HFFc6 (cell line): ENCODE measurements around the gene GLI3. TPM values are rescaled to one million over a fixed set of nuclear protein-coding genes. Genes with fewer than 3 reads are reported as not detected.

Source experiments
- DNase-seq: peaks from one replicate; pipeline ENCODE4 v3.0.0-alpha.2; 2018
- H3K27ac Mint-ChIP-seq: 2 replicates; pipeline ENCODE4 v1.8.0; 2020; ENCODE audit warnings: mild to moderate bottlenecking, mixed read lengths
- H3K27me3 Mint-ChIP-seq: 2 replicates; pipeline ENCODE4 v1.8.0; 2021; ENCODE audit warnings: mild to moderate bottlenecking, moderate library complexity, mixed read lengths; ENCODE audit not compliant: insufficient read depth
- H3K36me3 Mint-ChIP-seq: 2 replicates; pipeline ENCODE4 v1.8.0; 2021; ENCODE audit warnings: low read depth, mixed read lengths
- H3K4me1 Mint-ChIP-seq: 2 replicates; pipeline ENCODE4 v1.8.0; 2020; ENCODE audit warnings: low read depth, mixed read lengths
- H3K4me3 Mint-ChIP-seq: 2 replicates; pipeline ENCODE4 v1.8.0; 2020; ENCODE audit warnings: mild to moderate bottlenecking, moderate library complexity, mixed read lengths
- H3K9me3 Mint-ChIP-seq: 2 replicates; pipeline ENCODE4 v1.8.0; 2020; ENCODE audit warnings: mild to moderate bottlenecking, mixed read lengths
- CTCF ChIP-seq: fragments of 200-600 bp; sonication (generic); IDR thresholded peaks from 2 replicates; pipeline ENCODE4 v1.5.0; 2021; ENCODE audit warnings: antibody characterized with exemption, mild to moderate bottlenecking
- total RNA-seq, 6 experiments: library from RNA; stranded (reverse); fragmentation: NEBNext Ultra II Directional; extraction: Animal tissue kit (Norgen Biotek cat#: 25700); gene quantifications; 2 replicates in 1 of 6; 3 replicates in 5 of 6; pipeline ENCODE4 v1.2.3, GENCODE V29; 2021

GLI3 gene
- total RNA-seq, 6 experiments from 2014 or later, result 12.5 to 23.0 (median 21.7) TPM

- no peak for DNase-seq
- H3K36me3 Mint-ChIP-seq, result peaks cover 9% of the 10 kb centered on the region; the same call in 1 of the 2 replicates
- H3K9me3 Mint-ChIP-seq, result no peaks in the 10 kb centered on the region
- no peaks in the 10 kb centered on the region for H3K27me3 Mint-ChIP-seq
- TF ChIP-seq CTCF, result no peak
- H3K27ac Mint-ChIP-seq, result no peak overlapping the region
- peaks cover 31% of the 10 kb centered on the region for H3K4me1 Mint-ChIP-seq
- no peak overlapping the region for H3K4me3 Mint-ChIP-seq
Observed at GRCh38 chr7:42108803-42109528, 128.0 kb downstream of the GLI3 start.

- peaks cover 39% of the 10 kb centered on the region for H3K4me1 Mint-ChIP-seq
- no peaks in the 10 kb centered on the region for H3K9me3 Mint-ChIP-seq
- no peaks in the 10 kb centered on the region for H3K27me3 Mint-ChIP-seq
- peak overlapping the region; percentile 11; the same call in 1 of the 2 replicates for H3K4me3 Mint-ChIP-seq
- peaks cover 11% of the 10 kb centered on the region; the same call in 1 of the 2 replicates for H3K36me3 Mint-ChIP-seq
- no peak for TF ChIP-seq CTCF
- DNase-seq, result no peak
- H3K27ac Mint-ChIP-seq, result peak overlapping the region; percentile 59; the same call in 1 of the 2 replicates
Observed at GRCh38 chr7:42107484-42108240, 129.3 kb downstream of the GLI3 start.

- TF ChIP-seq CTCF, result no peak
- H3K36me3 Mint-ChIP-seq, result peaks cover 11% of the 10 kb centered on the region; the same call in 1 of the 2 replicates
- H3K4me1 Mint-ChIP-seq, result peaks cover 39% of the 10 kb centered on the region
- H3K4me3 Mint-ChIP-seq, result no peak overlapping the region
- no peaks in the 10 kb centered on the region for H3K9me3 Mint-ChIP-seq
- DNase-seq, result no peak
- no peaks in the 10 kb centered on the region for H3K27me3 Mint-ChIP-seq
- H3K27ac Mint-ChIP-seq, result no peak overlapping the region; the same call in 1 of the 2 replicates
Observed at GRCh38 chr7:42106562-42106961, 130.4 kb downstream of the GLI3 start.

- Mint-ChIP-seq H3K27ac (no peak overlapping the region; the same call in 1 of the 2 replicates), H3K4me3 (no peak overlapping the region), H3K27me3 (no peaks in the 10 kb centered on the region), H3K36me3 (peaks cover 11% of the 10 kb centered on the region; the same call in 1 of the 2 replicates), H3K9me3 (no peaks in the 10 kb centered on the region), H3K4me1 (peaks cover 40% of the 10 kb centered on the region)
- no peak for TF ChIP-seq CTCF
- no peak for DNase-seq
Observed at GRCh38 chr7:42105554-42106358, 131.3 kb downstream of the GLI3 start.

GRCh38 chr7:42104694-42105093 is 132.3 kb downstream of the GLI3 start:
- Mint-ChIP-seq H3K4me1 (peaks cover 51% of the 10 kb centered on the region), H3K36me3 (peaks cover 11% of the 10 kb centered on the region; the same call in 1 of the 2 replicates), H3K4me3 (no peak overlapping the region), H3K27me3 (no peaks in the 10 kb centered on the region), H3K9me3 (no peaks in the 10 kb centered on the region), H3K27ac (no peak overlapping the region)
- TF ChIP-seq CTCF, result no peak
- DNase-seq, result no peak
